SU-DHL-6 (cell line): ENCODE data around the gene PRICKLE2.

ENCODE experiments used
- H2AFZ ChIP-seq: fragments of 200-600 bp; sonication (generic); 2 replicates; pipeline ENCODE4 v1.6.1; 2014; ENCODE audit warnings: low read depth, mild to moderate bottlenecking, moderate library complexity, mixed read lengths, antibody characterized with exemption, low read length; ENCODE audit not compliant: severe bottlenecking
- H3F3A ChIP-seq: fragments of 200-600 bp; shearing (Covaris generic); 2 replicates; pipeline ENCODE4 v1.6.0; 2016; ENCODE audit warnings: antibody characterized with exemption, mild to moderate bottlenecking; ENCODE audit not compliant: insufficient read depth
- H3K27ac ChIP-seq: fragments of 200-600 bp; sonication (generic); 2 replicates; pipeline ENCODE4 v1.5.1; 2016; ENCODE audit warnings: low read depth, mild to moderate bottlenecking, low read length, moderate library complexity, mixed read lengths
- H3K27me3 ChIP-seq: fragments of 200-600 bp; sonication (generic), shearing (Covaris generic); 2 replicates; pipeline ENCODE4 v1.6.0; 2014; ENCODE audit warnings: mild to moderate bottlenecking, low read length
- H3K36me3 ChIP-seq: fragments of 200-600 bp; sonication (generic); 2 replicates; pipeline ENCODE4 v1.6.1; 2014; ENCODE audit warnings: mild to moderate bottlenecking, low read length, mixed read lengths
- H3K4me2 ChIP-seq: fragments of 300-600, 200-600 bp; shearing (Covaris generic), sonication (generic); 2 replicates; pipeline ENCODE4 v1.6.0; 2014; ENCODE audit warnings: low read length, low read depth, mild to moderate bottlenecking; ENCODE audit not compliant: poor library complexity, severe bottlenecking
- H3K4me3 ChIP-seq: fragments of 200-600 bp; sonication (generic); 2 replicates; pipeline ENCODE4 v1.5.1; 2014; ENCODE audit warnings: antibody characterized with exemption, low read length, mild to moderate bottlenecking, mixed read lengths; ENCODE audit not compliant: insufficient read depth, poor library complexity, severe bottlenecking
- H3K79me2 ChIP-seq: fragments of 200-600 bp; sonication (generic); 2 replicates; pipeline ENCODE4 v1.6.1; 2014; ENCODE audit warnings: mild to moderate bottlenecking, low read length, moderate library complexity; ENCODE audit not compliant: insufficient read depth
- H3K9ac ChIP-seq: fragments of 200-600 bp; sonication (generic); 2 replicates; pipeline ENCODE4 v1.7.0; 2014; ENCODE audit warnings: mild to moderate bottlenecking, low read length
- H3K9me2 ChIP-seq: fragments of 200-600 bp; sonication (generic); replicated peaks from 2 replicates; pipeline ENCODE4 v1.6.1; 2014; ENCODE audit warnings: low read length; ENCODE audit not compliant: insufficient read depth
- H3K9me3 ChIP-seq: fragments of 200-600 bp; sonication (generic); 2 replicates; pipeline ENCODE4 v1.6.1; 2014; ENCODE audit warnings: low read length, mixed read lengths; ENCODE audit not compliant: insufficient read depth
- H4K20me1 ChIP-seq: fragments of 200-600 bp; sonication (generic); 2 replicates; pipeline ENCODE4 v1.6.1; 2014; ENCODE audit warnings: low read depth, mild to moderate bottlenecking, antibody characterized with exemption, low read length, moderate library complexity, mixed read lengths
- CTCF ChIP-seq: fragments of 200-600 bp; sonication (generic); IDR thresholded peaks from one replicate; pipeline ENCODE4 v1.5.1; 2017; ENCODE audit warnings: antibody characterized with exemption, mild to moderate bottlenecking, low read length, moderate library complexity; ENCODE audit not compliant: insufficient read depth, poor library complexity, severe bottlenecking
- EZH2phosphoT487 ChIP-seq: fragments of 200-600 bp; sonication (generic), shearing (Covaris generic); conservative IDR thresholded peaks from 2 replicates; pipeline ENCODE4 v1.6.1; 2018; ENCODE audit warnings: mild to moderate bottlenecking, antibody characterized with exemption, low read length, moderate library complexity, mixed read lengths

Gene PRICKLE2

GRCh38 chr3:64268926-64269325 is 43.7 kb upstream of the PRICKLE2 start:
- no peaks in the 10 kb centered on the region for H3K9me3 ChIP-seq
- H3K9ac ChIP-seq: no peak overlapping the region
- no peak overlapping the region for H3K4me3 ChIP-seq
- TF ChIP-seq EZH2phosphoT487: no peak
- TF ChIP-seq CTCF: no peak
- H3K27me3 ChIP-seq: no peaks in the 10 kb centered on the region
- no peaks in the 10 kb centered on the region for H3F3A ChIP-seq
- H2AFZ ChIP-seq: no peak overlapping the region
- no peaks in the 10 kb centered on the region for H3K9me2 ChIP-seq
- no peaks in the 10 kb centered on the region for H3K79me2 ChIP-seq
- no peak overlapping the region for H3K4me2 ChIP-seq
- H4K20me1 ChIP-seq: no peaks in the 10 kb centered on the region
- H3K27ac ChIP-seq: no peak overlapping the region
- H3K36me3 ChIP-seq: no peaks in the 10 kb centered on the region

GRCh38 chr3:64267721-64268604 is 42.7 kb upstream of the PRICKLE2 start:
- H3K9me3 ChIP-seq: no peaks in the 10 kb centered on the region
- no peaks in the 10 kb centered on the region for H3K27me3 ChIP-seq
- no peak overlapping the region for H3K4me2 ChIP-seq
- H3K9ac ChIP-seq: no peak overlapping the region
- H3K9me2 ChIP-seq: no peaks in the 10 kb centered on the region
- TF ChIP-seq CTCF (no peak), EZH2phosphoT487 (no peak)
- H3K79me2 ChIP-seq: no peaks in the 10 kb centered on the region
- H3F3A ChIP-seq: no peaks in the 10 kb centered on the region
- no peak overlapping the region for H2AFZ ChIP-seq
- no peak overlapping the region for H3K27ac ChIP-seq
- H3K4me3 ChIP-seq: no peak overlapping the region
- no peaks in the 10 kb centered on the region for H3K36me3 ChIP-seq
- no peaks in the 10 kb centered on the region for H4K20me1 ChIP-seq

GRCh38 chr3:64266983-64267382 is 41.7 kb upstream of the PRICKLE2 start:
- Histone ChIP-seq H3K4me2 (no peak overlapping the region), H2AFZ (no peak overlapping the region), H3K27ac (no peak overlapping the region), H3K9me3 (no peaks in the 10 kb centered on the region), H4K20me1 (no peaks in the 10 kb centered on the region), H3K27me3 (no peaks in the 10 kb centered on the region), H3F3A (no peaks in the 10 kb centered on the region), H3K79me2 (no peaks in the 10 kb centered on the region), H3K4me3 (no peak overlapping the region), H3K36me3 (no peaks in the 10 kb centered on the region), H3K9ac (no peak overlapping the region), H3K9me2 (no peaks in the 10 kb centered on the region)
- no peak for TF ChIP-seq CTCF
- TF ChIP-seq EZH2phosphoT487: no peak
